Measurements from ENCODE around the gene ANAPC16.
"Not testable (repeated sequence)": the region's sequence is repeated elsewhere in the genome, so short reads cannot be mapped to it uniquely, and the experiment has no call there.

GRCh38 chr10:72224191-72224590 lies 8.4 kb downstream of the ANAPC16 start:
- not testable (repeated sequence) for TF ChIP-seq CTCF (IDR thresholded peaks at IDR 0.05); EZH2 (IDR thresholded peaks at IDR 0.05; ENCODE audit: borderline replicate concordance, insufficient read depth, low read depth, low read length, poor library complexity, severe bottlenecking)

All from B cell (primary cell).